Heart left ventricle (tissue), 13 donors: ENCODE data around the gene OSTF1.

ENCODE experiments used
- POLR2A ChIP-seq, 2 donors: fragments of 450-650 bp; IDR thresholded peaks; one replicate each; pipeline ENCODE4 v1.6.1; 2017; ENCODE audit warnings: antibody characterized with exemption in 2 of 2, mild to moderate bottlenecking in 2 of 2, moderate library complexity in 2 of 2
- TF ChIP-seq, protein P1 (sequence below), 12 donors: fragments of 200-600 bp; sonication (generic) in 4 of 12; IDR thresholded peaks; one replicate each; pipeline versions ENCODE4 v1.5.0 to v1.8.0; 2018 to 2022; ENCODE audit warnings: antibody characterized with exemption in 12 of 12, mild to moderate bottlenecking in 5 of 12
- donor health status: ischemic (EF 13 %, LVEDD 7.1; RV severe dilation, severe dysfunction).
- donor health status: DM: no; HTN: yes; CAD: no.
- donor health status: DM: no; HTN: no; CAD: no.
- donor health status: ischemic (EF 25% LVEDD 6.9; RV normal size, moderate dysfunction).
- donor health status: ischemic (EF 25% LVEDD 5.7; RV mildly dilated, moderate dysfunction).
- donor health status: ischemic (EF 35%, LVEDD 5.7; RV mildly dilated, moderate dysfunction).
- donor health status: nonischemic (EF 11% LVEDD 7.7; RV severe dilation, severe dysfunction).
- donor health status: DM: yes; HTN: yes; CAD: no.
- donor health status: PGD.
- donor health status: ischemic (EF 29% LVEDD 5.4; RV normal size, mild dysfunction).
- donor health status: nonischemic (EF 23%, LVEDD 6.1; RV moderate dilation, normal function).

DNA sequence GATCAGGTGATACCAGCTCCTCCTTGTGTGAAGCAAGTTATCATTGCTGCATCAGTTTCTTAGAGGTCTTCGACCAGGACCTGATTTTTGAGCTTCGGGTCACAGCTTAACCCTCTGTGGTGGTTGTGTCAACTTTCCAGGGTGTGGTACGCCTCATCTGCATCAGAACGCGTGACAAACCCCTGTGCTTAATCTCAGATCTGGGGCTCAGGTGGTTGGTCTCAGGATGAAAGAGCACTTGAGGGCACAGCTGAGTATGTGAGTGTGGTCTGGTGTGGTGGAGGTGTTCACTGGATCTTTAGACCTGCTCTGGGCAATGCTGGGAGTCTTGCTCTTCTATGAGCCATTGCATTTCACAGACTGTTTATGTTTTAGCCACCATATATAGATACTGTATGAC is 64.1 kb downstream of the OSTF1 start:
- TF ChIP-seq POLR2A (IDR thresholded peaks at IDR 0.05) = no peak
- TF ChIP-seq, protein P1, sequence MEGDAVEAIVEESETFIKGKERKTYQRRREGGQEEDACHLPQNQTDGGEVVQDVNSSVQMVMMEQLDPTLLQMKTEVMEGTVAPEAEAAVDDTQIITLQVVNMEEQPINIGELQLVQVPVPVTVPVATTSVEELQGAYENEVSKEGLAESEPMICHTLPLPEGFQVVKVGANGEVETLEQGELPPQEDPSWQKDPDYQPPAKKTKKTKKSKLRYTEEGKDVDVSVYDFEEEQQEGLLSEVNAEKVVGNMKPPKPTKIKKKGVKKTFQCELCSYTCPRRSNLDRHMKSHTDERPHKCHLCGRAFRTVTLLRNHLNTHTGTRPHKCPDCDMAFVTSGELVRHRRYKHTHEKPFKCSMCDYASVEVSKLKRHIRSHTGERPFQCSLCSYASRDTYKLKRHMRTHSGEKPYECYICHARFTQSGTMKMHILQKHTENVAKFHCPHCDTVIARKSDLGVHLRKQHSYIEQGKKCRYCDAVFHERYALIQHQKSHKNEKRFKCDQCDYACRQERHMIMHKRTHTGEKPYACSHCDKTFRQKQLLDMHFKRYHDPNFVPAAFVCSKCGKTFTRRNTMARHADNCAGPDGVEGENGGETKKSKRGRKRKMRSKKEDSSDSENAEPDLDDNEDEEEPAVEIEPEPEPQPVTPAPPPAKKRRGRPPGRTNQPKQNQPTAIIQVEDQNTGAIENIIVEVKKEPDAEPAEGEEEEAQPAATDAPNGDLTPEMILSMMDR (IDR thresholded peaks at IDR 0.05) = no peak
